Liver (tissue), 9 donors: ENCODE data around the gene OR52I1. TPM values are rescaled to one million over a fixed set of nuclear protein-coding genes. Genes with fewer than 3 reads are reported as not detected.

ENCODE experiments used
- DNase-seq: peaks from one replicate; pipeline ENCODE4 v3.0.0-alpha.2; 2017; ENCODE audit warnings: low spot score
- H3K27ac ChIP-seq, 2 donors: one replicate each; pipeline ENCODE4 v1.7.0; 2013; ENCODE audit warnings: inconsistent platforms in 2 of 2, low read length in 2 of 2, control low read depth in 1 of 2, low read depth in 1 of 2, mild to moderate bottlenecking in 1 of 2
- H3K27me3 ChIP-seq, 4 donors: one replicate each; pipeline versions ENCODE4 v1.6.1 to v1.7.0; 2013; ENCODE audit warnings: low read length in 3 of 4, inconsistent platforms in 1 of 4, mild to moderate bottlenecking in 1 of 4, moderate library complexity in 1 of 4; ENCODE audit not compliant: control insufficient read depth in 4 of 4, insufficient read depth in 4 of 4
- H3K36me3 ChIP-seq, 4 donors: one replicate each; pipeline versions ENCODE4 v1.6.1 to v1.7.0; 2013; ENCODE audit warnings: low read length in 3 of 4, mild to moderate bottlenecking in 3 of 4, low read depth in 1 of 4, moderate library complexity in 1 of 4; ENCODE audit not compliant: control insufficient read depth in 4 of 4, insufficient read depth in 3 of 4
- H3K4me1 ChIP-seq, 4 donors: one replicate each; pipeline versions ENCODE4 v1.6.1 to v1.7.0; 2013; ENCODE audit warnings: low read length in 3 of 4, mild to moderate bottlenecking in 3 of 4, moderate library complexity in 1 of 4; ENCODE audit not compliant: control insufficient read depth in 4 of 4, insufficient read depth in 4 of 4
- H3K4me3 ChIP-seq, 3 donors: one replicate each; pipeline versions ENCODE4 v1.6.1 to v1.7.0; 2013; ENCODE audit warnings: low read length in 3 of 3, control low read depth in 1 of 3, low read depth in 1 of 3, mild to moderate bottlenecking in 1 of 3
- H3K9ac ChIP-seq, 2 donors: one replicate each; pipeline ENCODE4 v1.7.0; 2013; ENCODE audit warnings: low read length in 2 of 2, mild to moderate bottlenecking in 2 of 2, moderate library complexity in 2 of 2, control low read depth in 1 of 2, low read depth in 1 of 2
- H3K9me3 ChIP-seq, 4 donors: one replicate each; pipeline versions ENCODE4 v1.6.1 to v1.7.0; 2013; ENCODE audit warnings: low read length in 3 of 4; ENCODE audit not compliant: control insufficient read depth in 4 of 4
- ATF3 ChIP-seq: IDR thresholded peaks from 2 replicates; pipeline ENCODE4 v1.6.1; 2016; ENCODE audit warnings: antibody characterized with exemption
- CTCF ChIP-seq: fragments of 150-350 bp; IDR thresholded peaks from 2 replicates; pipeline ENCODE4 v1.5.1; 2017; ENCODE audit warnings: improper control_type of control experiment, low read depth, low read length; ENCODE audit not compliant: missing input control
- EGR1 ChIP-seq, 2 donors: IDR thresholded peaks; 2 replicates each; pipeline ENCODE4 v1.6.1; 2016 to 2018; ENCODE audit warnings: antibody characterized with exemption in 2 of 2, low read depth in 2 of 2
- FOXA1 ChIP-seq: IDR thresholded peaks from 2 replicates; pipeline ENCODE4 v1.6.1; 2016; ENCODE audit warnings: antibody characterized with exemption
- FOXA2 ChIP-seq: IDR thresholded peaks from 2 replicates; pipeline ENCODE4 v1.6.1; 2016; ENCODE audit warnings: antibody characterized with exemption
- GABPA ChIP-seq, 2 donors: IDR thresholded peaks in 1 of 2; conservative IDR thresholded peaks in 1 of 2; 2 replicates each; pipeline ENCODE4 v1.6.1; 2016; ENCODE audit warnings: antibody characterized with exemption in 2 of 2, mild to moderate bottlenecking in 1 of 2, moderate library complexity in 1 of 2
- HNF4A ChIP-seq, 2 donors: conservative IDR thresholded peaks; 2 replicates each; pipeline ENCODE4 v1.6.1; 2016; ENCODE audit warnings: antibody characterized with exemption in 2 of 2, mild to moderate bottlenecking in 2 of 2
- HNF4G ChIP-seq: IDR thresholded peaks from 2 replicates; pipeline ENCODE4 v1.6.1; 2016; ENCODE audit warnings: antibody characterized with exemption
- JUND ChIP-seq, 2 donors: IDR thresholded peaks; 2 replicates each; pipeline ENCODE4 v1.6.1; 2016; ENCODE audit warnings: antibody characterized with exemption in 2 of 2
- MAX ChIP-seq: IDR thresholded peaks from 2 replicates; pipeline ENCODE4 v1.6.1; 2016; ENCODE audit warnings: antibody characterized with exemption
- NR2F2 ChIP-seq: IDR thresholded peaks from 2 replicates; pipeline ENCODE4 v1.6.1; 2016; ENCODE audit warnings: antibody characterized with exemption
- RAD21 ChIP-seq, 2 donors: IDR thresholded peaks; 2 replicates each; pipeline ENCODE4 v1.6.1; 2016; ENCODE audit warnings: antibody characterized with exemption in 2 of 2, mild to moderate bottlenecking in 2 of 2
- REST ChIP-seq: IDR thresholded peaks from 2 replicates; pipeline ENCODE4 v1.6.1; 2016; ENCODE audit warnings: antibody characterized with exemption, mild to moderate bottlenecking
- RXRA ChIP-seq, 2 donors: IDR thresholded peaks; 2 replicates each; pipeline ENCODE4 v1.6.1; 2017 to 2018; ENCODE audit warnings: antibody characterized with exemption in 2 of 2, mild to moderate bottlenecking in 1 of 2
- SP1 ChIP-seq: IDR thresholded peaks from 2 replicates; pipeline ENCODE4 v1.6.1; 2018; ENCODE audit warnings: antibody characterized with exemption, mild to moderate bottlenecking
- TAF1 ChIP-seq: conservative IDR thresholded peaks from 2 replicates; pipeline ENCODE4 v1.6.1; 2016; ENCODE audit warnings: antibody characterized with exemption, mild to moderate bottlenecking
- YY1 ChIP-seq: IDR thresholded peaks from 2 replicates; pipeline ENCODE4 v1.6.1; 2016; ENCODE audit warnings: antibody characterized with exemption, mild to moderate bottlenecking
- ZBTB33 ChIP-seq: IDR thresholded peaks from 2 replicates; pipeline ENCODE4 v1.6.1; 2016; ENCODE audit warnings: antibody characterized with exemption
- WGBS: extraction: QIAGEN DNeasy Blood & Tissue Kit; methylation state at CpG from one replicate; pipeline ENCODE4 v1.1.7; 2013; 5-methylcytosine and 5-hydroxymethylcytosine counted together
- polyA plus RNA-seq, 2 donors: library from polyadenylated mRNA; stranded (reverse) in 1 of 2; unstranded in 1 of 2; fragments of 200-250 nt in 1 of 2; fragments of >200 nt in 1 of 2; fragmentation: Nextera tagmentation in 1 of 2; extraction: Ambion mirVana in 1 of 2; gene quantifications; one replicate each; pipeline versions ENCODE4 v1.2.1 to v1.2.3, GENCODE V29; 2013 to 2015
- total RNA-seq, 2 donors: library from RNA; depleted of rRNA; stranded (reverse); fragments of >200 nt; gene quantifications; one replicate each; pipeline ENCODE4 v1.2.3, GENCODE V29; 2014
- donor health status: healthy.
- donor health status: healthy.
- donor health status: healthy.
- donor health status: healthy.
- donor health status: healthy.

OR52I1 gene
- total and polyA plus RNA-seq, 4 donors = not detected

GRCh38 chr11:4578624-4579023 is 15.2 kb upstream of the OR52I1 start:
- DNase-seq = no peak
- Histone ChIP-seq H3K9ac (no peak overlapping the region), H3K9me3 (no peaks in the 10 kb centered on the region), H3K4me1 (no peaks in the 10 kb centered on the region), H3K27me3 (no peaks in the 10 kb centered on the region), H3K4me3 (no peak overlapping the region), H3K27ac (no peak overlapping the region), H3K36me3 (no peaks in the 10 kb centered on the region)
- TF ChIP-seq SP1 (no peak), RXRA (IDR thresholded peaks at IDR 0.05) (no peak), EGR1 (IDR thresholded peaks at IDR 0.05; ENCODE audit: low read depth in 2 of 2) (no peak), REST (no peak), TAF1 (no peak), HNF4A (conservative IDR thresholded peaks at IDR 0.05) (no peak), MAX (no peak), HNF4G (no peak), RAD21 (IDR thresholded peaks at IDR 0.05) (no peak), ATF3 (no peak)
- 89% methylated on average over 6 of the region's 6 CpGs for WGBS

GRCh38 chr11:4580124-4580523 is 13.7 kb upstream of the OR52I1 start:
- Histone ChIP-seq H3K27ac (no peak overlapping the region), H3K27me3 (no peaks in the 10 kb centered on the region), H3K4me3 (no peak overlapping the region), H3K9ac (no peak overlapping the region), H3K4me1 (no peaks in the 10 kb centered on the region), H3K36me3 (no peaks in the 10 kb centered on the region), H3K9me3 (no peaks in the 10 kb centered on the region)
- TF ChIP-seq RAD21 (IDR thresholded peaks at IDR 0.05) = no peak
- TF ChIP-seq GABPA (IDR thresholded peaks at IDR 0.05 in 1 of 2, conservative IDR thresholded peaks at IDR 0.05 in 1 of 2) = no peak
- no peak for TF ChIP-seq CTCF
- TF ChIP-seq NR2F2 = no peak
- no peak for TF ChIP-seq FOXA1
- TF ChIP-seq ZBTB33 = no peak
- TF ChIP-seq REST = no peak
- TF ChIP-seq EGR1 (IDR thresholded peaks at IDR 0.05; ENCODE audit: low read depth in 2 of 2) = no peak
- TF ChIP-seq JUND (IDR thresholded peaks at IDR 0.05) = no peak
- TF ChIP-seq FOXA2 = no peak
- no peak for TF ChIP-seq YY1
- no peak for DNase-seq
- 83% methylated on average over 1 of the region's 1 CpG for WGBS
